AG04450 (cell line): ENCODE measurements around the gene PDX1. TPM values are rescaled to one million over a fixed set of nuclear protein-coding genes. Genes with fewer than 3 reads are reported as not detected.

Experiments used
- CTCF ChIA-PET: fragments of 300-600, 350-600 bp; formaldehyde crosslinking; extraction: SDS; loops from one replicate; lab custom pipeline; 2022; ENCODE audit warnings: antibody characterized with exemption, inconsistent platforms; lab: Charles Lee
- POLR2A ChIA-PET: fragments of 350-600 bp; formaldehyde crosslinking; extraction: SDS; loops from one replicate; lab custom pipeline; 2021; ENCODE audit warnings: antibody characterized with exemption, inconsistent platforms; lab: Yijun Ruan, JAX
- DNase-seq: peaks from one replicate; pipeline ENCODE4 v3.0.0-alpha.2; 2011; ENCODE audit warnings: low read depth, low spot score
- H3K27ac ChIP-seq: one replicate; pipeline ENCODE4 v1.5.1; 2012; ENCODE audit warnings: low read depth, low read length, control low read depth
- H3K27me3 ChIP-seq: one replicate; pipeline ENCODE4 v1.6.0; 2012; ENCODE audit warnings: low read length; ENCODE audit not compliant: control insufficient read depth, insufficient read depth
- H3K4me3 ChIP-seq: 2 replicates; pipeline ENCODE4 v1.5.1; 2011; ENCODE audit warnings: mild to moderate bottlenecking, low read depth, low read length, control low read depth
- H3K9me3 ChIP-seq: 2 replicates; pipeline ENCODE4 v1.5.1; 2012; ENCODE audit warnings: low read length; ENCODE audit not compliant: control insufficient read depth, insufficient read depth
- polyA plus RNA-seq: library from polyadenylated mRNA; depleted of rRNA; stranded (reverse); fragments of >200 nt; gene quantifications from 2 replicates; pipeline ENCODE4 v1.2.3, GENCODE V29; 2011; rRNA removed
- small RNA-seq: library from RNA; depleted of rRNA; stranded (forward); fragments of <200 nt; gene quantifications from one replicate; pipeline ENCODE3, GENCODE V24; 2012; ENCODE audit warnings: low read depth; ENCODE audit not compliant: insufficient read length
- TF ChIP-seq, protein P1 (sequence below): IDR thresholded peaks from 2 replicates; pipeline ENCODE4 v1.5.1; 2011; ENCODE audit warnings: low read depth, low read length, control low read depth, inconsistent platforms

The PDX1 gene
- polyA plus RNA-seq, 1 experiment = not detected

DNA sequence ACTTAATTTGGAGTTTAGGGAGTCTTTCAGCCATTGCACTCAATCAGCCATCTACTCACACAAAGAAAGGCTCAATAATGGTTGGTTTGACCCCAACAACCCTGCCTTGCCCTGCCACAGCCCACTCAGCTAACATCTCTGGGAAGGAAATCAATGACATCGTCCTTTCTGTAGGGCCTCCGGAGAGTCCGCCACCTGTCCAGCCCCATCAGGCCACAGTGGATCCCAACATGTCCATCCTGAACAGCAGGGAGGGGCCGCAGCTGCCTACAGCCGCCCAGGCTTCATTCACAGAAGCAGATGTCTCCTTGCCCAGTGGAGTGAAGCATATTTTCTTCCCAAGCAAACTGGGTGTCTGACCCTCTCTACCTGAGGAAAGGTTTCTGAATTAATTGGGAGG, 53.5 kb downstream of the PDX1 start:
- ChIA-PET POLR2A (no interaction called here), CTCF (interaction anchor here (0.7 to 1.6 kb wide), 5 partner anchors 11 to 612 kb away, joined by 3 to 6 read pairs (median 4); no protein-coding TSS in a partner anchor)
- peaks cover 91% of the 10 kb centered on the region for H3K27me3 ChIP-seq
- DNase-seq = no peak
- H3K4me3 ChIP-seq = no peak overlapping the region
- no peak overlapping the region for H3K27ac ChIP-seq
- no peaks in the 10 kb centered on the region; the same call in 1 of the 2 replicates for H3K9me3 ChIP-seq
- TF ChIP-seq, protein P1, sequence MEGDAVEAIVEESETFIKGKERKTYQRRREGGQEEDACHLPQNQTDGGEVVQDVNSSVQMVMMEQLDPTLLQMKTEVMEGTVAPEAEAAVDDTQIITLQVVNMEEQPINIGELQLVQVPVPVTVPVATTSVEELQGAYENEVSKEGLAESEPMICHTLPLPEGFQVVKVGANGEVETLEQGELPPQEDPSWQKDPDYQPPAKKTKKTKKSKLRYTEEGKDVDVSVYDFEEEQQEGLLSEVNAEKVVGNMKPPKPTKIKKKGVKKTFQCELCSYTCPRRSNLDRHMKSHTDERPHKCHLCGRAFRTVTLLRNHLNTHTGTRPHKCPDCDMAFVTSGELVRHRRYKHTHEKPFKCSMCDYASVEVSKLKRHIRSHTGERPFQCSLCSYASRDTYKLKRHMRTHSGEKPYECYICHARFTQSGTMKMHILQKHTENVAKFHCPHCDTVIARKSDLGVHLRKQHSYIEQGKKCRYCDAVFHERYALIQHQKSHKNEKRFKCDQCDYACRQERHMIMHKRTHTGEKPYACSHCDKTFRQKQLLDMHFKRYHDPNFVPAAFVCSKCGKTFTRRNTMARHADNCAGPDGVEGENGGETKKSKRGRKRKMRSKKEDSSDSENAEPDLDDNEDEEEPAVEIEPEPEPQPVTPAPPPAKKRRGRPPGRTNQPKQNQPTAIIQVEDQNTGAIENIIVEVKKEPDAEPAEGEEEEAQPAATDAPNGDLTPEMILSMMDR = no peak

DNA sequence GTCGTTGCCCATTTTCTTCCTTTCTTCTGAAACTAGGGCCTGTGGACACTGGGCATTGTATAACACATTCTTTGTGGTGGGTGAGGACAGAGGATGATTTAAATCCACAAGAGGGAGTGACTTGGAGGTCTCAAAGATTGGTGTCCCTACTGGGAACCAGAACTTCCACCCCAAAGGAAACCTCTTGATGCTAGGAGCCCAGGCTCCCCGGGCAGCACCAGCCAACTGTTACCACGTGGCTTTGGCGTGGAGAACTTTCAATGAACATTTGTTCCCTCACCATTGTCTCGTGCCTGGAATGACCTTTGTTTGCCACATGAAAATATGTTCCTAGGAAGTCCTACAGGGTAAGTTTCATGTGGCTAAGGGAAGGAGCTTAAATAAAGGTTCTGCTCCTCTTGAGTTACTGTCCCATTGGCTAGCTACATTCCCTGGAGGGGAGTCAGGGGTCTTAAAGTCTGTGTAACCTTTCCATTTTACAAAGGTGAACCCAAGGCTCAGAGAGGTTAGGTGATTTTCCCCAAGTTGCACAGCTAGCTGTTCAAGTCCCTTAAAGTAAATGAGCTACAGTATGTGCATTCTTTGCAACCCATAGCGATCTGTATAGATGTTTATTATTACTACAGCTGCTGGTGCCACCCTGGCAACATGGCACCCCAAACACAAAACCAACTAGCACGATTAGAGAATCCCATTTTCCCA, 54.3 kb downstream of the PDX1 start:
- Histone ChIP-seq H3K4me3 (no peak overlapping the region), H3K27me3 (peaks cover 91% of the 10 kb centered on the region), H3K9me3 (no peaks in the 10 kb centered on the region; the same call in 1 of the 2 replicates), H3K27ac (no peak overlapping the region)
- ChIA-PET CTCF (interaction anchor here (0.9 to 1.6 kb wide), 2 partner anchors 20 to 612 kb away, joined by 4 to 6 read pairs; no protein-coding TSS in a partner anchor), POLR2A (no interaction called here)
- no peak for DNase-seq
- TF ChIP-seq, protein P1 = no peak

Small RNA genes lying within 50 kb of the gene (small RNA-seq; reads per million reads assigned to genes)
- gene ATP5F1EP2 = not detected

Other genes with a start within 250 kb of the PDX1 start
- gene GSX1, start 127.5 kb upstream of the PDX1 start, polyA plus RNA-seq = not detected in 2 replicates
- not detected in 2 replicates for gene CDX2, start 49.3 kb downstream of the PDX1 start, polyA plus RNA-seq
- not detected in 2 replicates for gene URAD, start 68.7 kb downstream of the PDX1 start, polyA plus RNA-seq
- gene FLT3, start 180.6 kb downstream of the PDX1 start, polyA plus RNA-seq = 0.01 TPM in 1 of 2 replicates, not detected in the other
- 15.3 and 17.8 TPM in 2 replicates for gene PAN3, start 218.5 kb downstream of the PDX1 start, polyA plus RNA-seq